T-cell (primary cell): ENCODE data around the gene ARL11. TPM values are rescaled to one million over a fixed set of nuclear protein-coding genes. Genes with fewer than 3 reads are reported as not detected.
"Not testable (repeated sequence)": the region's sequence is repeated elsewhere in the genome, so short reads cannot be mapped to it uniquely, and the experiment has no call there.

Experiments
- ATAC-seq, 4 experiments: fragments of 200-7000 bp in 3 of 4; fragments of 150-1000 bp in 1 of 4; cut with Tn5 transposase; replicated peaks in 1 of 4; 1 replicate in 3 of 4; 2 replicates in 1 of 4; pipeline ENCODE4 v1.10.0; 2021; ENCODE audit warnings: moderate library complexity in 3 of 4, mild to moderate bottlenecking in 2 of 4, moderate number of reproducible peaks in 1 of 4
- CTCF ChIA-PET, 2 donors: fragments of 300-600 bp; sonication (Branson Sonifier 250); formaldehyde crosslinking; loops; one replicate each; lab custom pipeline; 2022; ENCODE audit warnings: antibody characterized with exemption in 2 of 2; lab: Charles Lee
- POLR2A ChIA-PET, 2 donors: fragments of 300-600 bp; sonication (Branson Sonifier 250); formaldehyde crosslinking; loops; one replicate each; lab custom pipeline; 2022; ENCODE audit warnings: antibody characterized with exemption in 2 of 2; lab: Charles Lee
- DNase-seq, 35 experiments: peaks; one replicate each; pipeline versions ENCODE4 v3.0.0 to v3.0.0-alpha.2; 2013 to 2023
- H3K27ac ChIP-seq: one replicate; pipeline ENCODE4 v1.5.1; 2013; ENCODE audit warnings: low read length
- H3K27me3 ChIP-seq, 2 experiments: replicated peaks in 1 of 2; 1 replicate in 1 of 2; 2 replicates in 1 of 2; pipeline versions ENCODE4 v1.6.1 to v1.7.0; 2013; ENCODE audit warnings: low read length in 1 of 2, mixed read lengths in 1 of 2; ENCODE audit not compliant: control insufficient read depth in 2 of 2, insufficient read depth in 2 of 2; ENCODE audit errors: extremely low read depth in 1 of 2
- H3K36me3 ChIP-seq, 2 donors: 1 replicate in 1 of 2; 2 replicates in 1 of 2; pipeline versions ENCODE4 v1.6.1 to v1.7.0; 2013; ENCODE audit warnings: low read length in 1 of 2; ENCODE audit not compliant: control insufficient read depth in 2 of 2, insufficient read depth in 1 of 2; ENCODE audit errors: extremely low read depth in 1 of 2
- H3K4me1 ChIP-seq, 2 experiments: 1 replicate in 1 of 2; 2 replicates in 1 of 2; pipeline versions ENCODE4 v1.6.1 to v1.7.0; 2013; ENCODE audit warnings: low read length in 2 of 2, mixed read lengths in 1 of 2; ENCODE audit not compliant: insufficient read depth in 2 of 2, control insufficient read depth in 1 of 2; ENCODE audit errors: extremely low read depth in 1 of 2
- H3K4me3 ChIP-seq, 2 donors: 1 replicate in 1 of 2; 2 replicates in 1 of 2; pipeline versions ENCODE4 v1.5.1 to v1.7.0; 2013; ENCODE audit warnings: mild to moderate bottlenecking in 2 of 2, low read length in 1 of 2, moderate library complexity in 1 of 2; ENCODE audit not compliant: control insufficient read depth in 1 of 2; ENCODE audit errors: extremely low read depth in 1 of 2
- H3K9me3 ChIP-seq: 2 replicates; pipeline ENCODE4 v1.7.0; 2013
- H3K27ac Mint-ChIP-seq, 2 donors: one replicate each; pipeline ENCODE4 v1.8.0; 2020 to 2021; ENCODE audit warnings: mild to moderate bottlenecking in 2 of 2, mixed read lengths in 2 of 2
- H3K27me3 Mint-ChIP-seq, 2 donors: one replicate each; pipeline ENCODE4 v1.8.0; 2021 to 2022; ENCODE audit warnings: mixed read lengths in 2 of 2
- H3K36me3 Mint-ChIP-seq: one replicate; pipeline ENCODE4 v1.8.0; 2021; ENCODE audit warnings: mixed read lengths
- H3K4me1 Mint-ChIP-seq, 3 donors: one replicate each; pipeline ENCODE4 v1.8.0; 2020 to 2022; ENCODE audit warnings: mixed read lengths in 3 of 3, mild to moderate bottlenecking in 1 of 3
- H3K4me3 Mint-ChIP-seq, 3 donors: one replicate each; pipeline ENCODE4 v1.8.0; 2020 to 2022; ENCODE audit warnings: mild to moderate bottlenecking in 3 of 3, mixed read lengths in 3 of 3, moderate library complexity in 3 of 3
- H3K9me3 Mint-ChIP-seq, 3 donors: one replicate each; pipeline ENCODE4 v1.8.0; 2020 to 2022; ENCODE audit warnings: mixed read lengths in 3 of 3
- WGBS: methylation state at CpG from one replicate; pipeline ENCODE4 v1.1.5; 2013; ENCODE audit warnings: missing lambda C conversion rate; ENCODE audit not compliant: insufficient coverage; 5-methylcytosine and 5-hydroxymethylcytosine counted together
- total RNA-seq, 35 experiments: library from RNA in 6 of 35; stranded (reverse) in 6 of 35; fragments of 120-200 nt in 1 of 35; gene quantifications; one replicate each; pipeline versions ENCODE4 v1.2.1 to v1.2.4 and lab custom pipeline; 2013 to 2026

ARL11 gene
- total RNA-seq, 5 donors from 2014 or later (not counting 1 experiment from before 2014, with no cell fraction given) = 0.12 to 1.9 (median 0.53) TPM

DNA sequence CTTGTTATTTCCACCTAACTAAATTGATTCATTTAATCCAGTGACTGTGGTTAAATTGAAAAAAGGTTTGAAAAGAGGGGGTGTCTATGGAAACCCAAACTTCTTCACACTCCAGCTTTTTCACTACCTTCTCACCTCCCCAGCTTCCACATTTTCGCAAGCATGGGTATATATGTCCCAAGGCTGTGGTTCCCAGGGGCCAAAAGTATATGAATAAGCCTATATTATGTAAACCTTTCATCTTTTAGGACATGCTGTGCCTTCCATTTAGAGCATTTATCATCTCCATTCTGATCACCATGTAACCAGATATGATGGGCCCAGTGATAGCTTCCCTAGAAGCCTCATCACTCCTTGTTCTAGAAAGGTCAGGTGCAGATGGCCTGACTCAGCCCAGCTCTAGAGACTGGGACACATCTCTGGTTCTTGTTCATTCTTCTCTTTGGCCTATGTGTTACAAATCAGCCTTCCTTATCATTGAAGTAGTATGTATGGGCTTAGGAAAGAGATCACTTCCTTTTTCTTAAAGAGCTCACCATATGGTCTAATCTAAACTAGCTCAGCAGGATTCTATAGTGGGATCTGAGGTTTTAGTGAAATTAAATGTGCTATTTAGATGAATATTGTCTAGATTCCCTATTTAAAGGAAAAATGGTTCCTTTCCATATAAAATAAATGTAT is 19.5 kb upstream of the ARL11 start:
- Mint-ChIP-seq H3K27ac (no peak overlapping the region), H3K4me3 (no peak overlapping the region), H3K9me3 (peaks cover 0 to 11% (median 4%) of the 10 kb centered on the region in 3 donors), H3K4me1 (peaks cover 4 to 9% (median 6%) of the 10 kb centered on the region in 3 donors), H3K36me3 (no peaks in the 10 kb centered on the region), H3K27me3 (no peaks in the 10 kb centered on the region)
- H3K9me3 ChIP-seq = no peaks in the 10 kb centered on the region
- H3K27ac ChIP-seq = no peak overlapping the region
- H3K4me3 ChIP-seq = no peak overlapping the region
- POLR2A ChIA-PET = interaction anchor here (0.5 to 0.7 kb wide), 2 partner anchors 40 to 168 kb away, joined by 3 to 4 read pairs; no protein-coding TSS in a partner anchor
- no peak for ATAC-seq
- CTCF ChIA-PET = interaction anchor here in 1 of 2 donors (0.8 to 0.9 kb wide), 2 partner anchors 172 to 307 kb away, joined by 4 read pairs; no protein-coding TSS in a partner anchor
- H3K36me3 ChIP-seq = no peaks in the 10 kb centered on the region
- peaks cover 0 to 7% of the 10 kb centered on the region in 2 experiments for H3K4me1 ChIP-seq
- WGBS = no CpG with 5 or more reads among the region's 1 CpG
- H3K27me3 ChIP-seq = no peaks in the 10 kb centered on the region
- no peak for DNase-seq

DNA sequence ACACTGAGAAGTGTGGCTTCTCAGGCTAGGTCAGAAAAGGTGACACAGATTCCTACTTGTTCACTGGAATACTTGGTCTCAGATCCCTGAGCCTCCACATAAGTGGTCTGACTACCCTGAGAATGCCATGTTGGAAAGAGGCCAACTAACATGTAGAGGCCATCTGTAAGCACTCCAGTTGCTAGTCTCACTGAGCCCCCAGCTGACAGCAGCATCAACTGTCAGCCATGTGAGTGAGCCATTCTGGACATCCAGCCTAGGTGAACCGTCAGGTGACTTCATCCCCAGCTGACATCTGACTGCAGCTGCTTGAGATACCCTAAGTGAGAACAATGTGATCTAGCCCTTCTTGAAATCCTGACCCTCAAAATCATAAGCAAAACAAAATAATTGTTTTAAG is 18.1 kb upstream of the ARL11 start:
- no peak for ATAC-seq
- H3K36me3 Mint-ChIP-seq = no peaks in the 10 kb centered on the region
- H3K9me3 Mint-ChIP-seq = peaks cover 0 to 11% (median 4%) of the 10 kb centered on the region in 3 donors
- H3K4me1 Mint-ChIP-seq = peaks cover 4 to 7% (median 6%) of the 10 kb centered on the region in 3 donors
- Histone ChIP-seq H3K4me3 (no peak overlapping the region), H3K27me3 (no peaks in the 10 kb centered on the region), H3K4me1 (peaks cover 0 to 7% of the 10 kb centered on the region in 2 experiments), H3K27ac (no peak overlapping the region), H3K36me3 (no peaks in the 10 kb centered on the region), H3K9me3 (no peaks in the 10 kb centered on the region)
- DNase-seq = no peak
- H3K27me3 Mint-ChIP-seq = no peaks in the 10 kb centered on the region
- H3K27ac Mint-ChIP-seq = no peak overlapping the region
- H3K4me3 Mint-ChIP-seq = no peak overlapping the region
- POLR2A ChIA-PET = no interaction called here
- CTCF ChIA-PET = no interaction called here
- 100% methylated on average over 1 of the region's 1 CpG for WGBS

GRCh38 chr13:49612042-49612441 is 16.3 kb upstream of the ARL11 start:
- H3K27ac ChIP-seq, H3K27ac Mint-ChIP-seq, H3K27me3 ChIP-seq, H3K36me3 Mint-ChIP-seq, ATAC-seq, H3K4me1 ChIP-seq, H3K4me1 Mint-ChIP-seq, H3K27me3 Mint-ChIP-seq, H3K4me3 Mint-ChIP-seq, POLR2A ChIA-PET, H3K36me3 ChIP-seq, H3K9me3 ChIP-seq, H3K4me3 ChIP-seq, DNase-seq: not testable (repeated sequence)
- CTCF ChIA-PET = interaction anchor here in 1 of 2 donors (0.6 kb wide), 1 partner anchor 33 kb away, joined by 3 read pairs; no protein-coding TSS in a partner anchor
- peaks cover 0 to 11% (median 4%) of the 10 kb centered on the region in 3 donors for H3K9me3 Mint-ChIP-seq
- 90% methylated on average over 2 of the region's 3 CpGs for WGBS

GRCh38 chr13:49615836-49616675 is 12.3 kb upstream of the ARL11 start:
- peaks cover 0 to 4% of the 10 kb centered on the region in 2 experiments for H3K27me3 ChIP-seq
- Mint-ChIP-seq H3K4me3 (no peak overlapping the region), H3K27me3 (peaks cover 0 to 1% of the 10 kb centered on the region in 2 donors), H3K9me3 (peaks cover 0 to 11% (median 4%) of the 10 kb centered on the region in 3 donors), H3K4me1 (peaks cover 0 to 4% (median 4%) of the 10 kb centered on the region in 3 donors), H3K27ac (no peak overlapping the region), H3K36me3 (no peaks in the 10 kb centered on the region)
- no peak overlapping the region for H3K27ac ChIP-seq
- no peak for ATAC-seq
- ChIA-PET POLR2A (interaction anchor here in 1 of 2 donors (0.6 kb wide), 1 partner anchor 1439 kb away, joined by 4 read pairs; no protein-coding TSS in a partner anchor), CTCF (no interaction called here)
- H3K4me1 ChIP-seq = no peaks in the 10 kb centered on the region
- H3K36me3 ChIP-seq = no peaks in the 10 kb centered on the region
- no CpG with 5 or more reads among the region's 8 CpGs for WGBS
- no peaks in the 10 kb centered on the region for H3K9me3 ChIP-seq
- no peak overlapping the region for H3K4me3 ChIP-seq
- DNase-seq = no peak

GRCh38 chr13:49616676-49617065 is 11.6 kb upstream of the ARL11 start:
- no peak overlapping the region for H3K4me3 ChIP-seq
- ChIA-PET CTCF (no interaction called here), POLR2A (no interaction called here)
- H3K36me3 Mint-ChIP-seq = no peaks in the 10 kb centered on the region
- no peak overlapping the region for H3K4me3 Mint-ChIP-seq
- ATAC-seq (no peak), DNase-seq (no peak)
- no peaks in the 10 kb centered on the region for H3K4me1 ChIP-seq
- H3K9me3 ChIP-seq = no peaks in the 10 kb centered on the region
- peaks cover 0 to 4% (median 4%) of the 10 kb centered on the region in 3 donors for H3K4me1 Mint-ChIP-seq
- no peak overlapping the region for H3K27ac Mint-ChIP-seq
- H3K36me3 ChIP-seq = no peaks in the 10 kb centered on the region
- H3K27ac ChIP-seq = no peak overlapping the region
- no CpG with 5 or more reads among the region's 3 CpGs for WGBS
- H3K9me3 Mint-ChIP-seq = peaks cover 0 to 7% (median 0%) of the 10 kb centered on the region in 3 donors
- H3K27me3 Mint-ChIP-seq = peaks cover 0 to 1% of the 10 kb centered on the region in 2 donors
- peaks cover 0 to 4% of the 10 kb centered on the region in 2 experiments for H3K27me3 ChIP-seq

- Histone ChIP-seq H3K9me3 (no peaks in the 10 kb centered on the region), H3K27me3 (peaks cover 0 to 9% of the 10 kb centered on the region in 2 experiments), H3K4me1 (no peaks in the 10 kb centered on the region), H3K27ac (no peak overlapping the region), H3K4me3 (peak overlapping the region in 1 of 2 donors; percentile 29), H3K36me3 (no peaks in the 10 kb centered on the region)
- CTCF ChIA-PET = no interaction called here
- ATAC-seq (peak in 2 of 4 experiments; percentile 57 to 58), DNase-seq (peak in 3 of 35 experiments; percentile 7 to 14 (median 8))
- H3K4me1 Mint-ChIP-seq = peaks cover 0 to 4% (median 4%) of the 10 kb centered on the region in 3 donors
- 57% methylated on average over 17 of the region's 22 CpGs for WGBS
- POLR2A ChIA-PET = no interaction called here
- H3K27ac Mint-ChIP-seq = no peak overlapping the region
- H3K4me3 Mint-ChIP-seq = peak overlapping the region in 2 of 3 donors; percentile 49 to 61
- peaks cover 0 to 1% of the 10 kb centered on the region in 2 donors for H3K27me3 Mint-ChIP-seq
- no peaks in the 10 kb centered on the region for H3K9me3 Mint-ChIP-seq
- no peaks in the 10 kb centered on the region for H3K36me3 Mint-ChIP-seq
Measured at GRCh38 chr13:49620170-49620621, 8.1 kb upstream of the ARL11 start.
